Stomach (tissue), 4 donors: ENCODE measurements around the gene CENPQ.

Experiments
- EP300 ChIP-seq: sonication (generic); formaldehyde crosslinking; IDR thresholded peaks from one replicate; pipeline ENCODE4 v1.6.1; 2017; ENCODE audit warnings: antibody characterized with exemption
- POLR2A ChIP-seq, 4 donors: fragments of 450-650 bp; IDR thresholded peaks; one replicate each; pipeline ENCODE4 v1.6.1; 2016; ENCODE audit warnings: antibody characterized with exemption in 4 of 4, control low read depth in 2 of 4, mild to moderate bottlenecking in 1 of 4, moderate library complexity in 1 of 4
- POLR2AphosphoS5 ChIP-seq, 3 donors: sonication (generic); formaldehyde crosslinking; IDR thresholded peaks; one replicate each; pipeline ENCODE4 v1.6.1; 2016; ENCODE audit warnings: antibody characterized with exemption in 3 of 3
- TF ChIP-seq, protein P1 (sequence below), 7 experiments: fragments of 450-650 bp in 4 of 7; fragments of 200-600 bp in 3 of 7; sonication (generic) in 3 of 7; IDR thresholded peaks; one replicate each; pipeline ENCODE4 v1.5.1; 2016 to 2019; ENCODE audit warnings: antibody characterized with exemption in 7 of 7, control low read depth in 2 of 7, mild to moderate bottlenecking in 1 of 7

GRCh38 chr6:49468042-49468441 is 4.9 kb downstream of the CENPQ start:
- TF ChIP-seq, protein P1, sequence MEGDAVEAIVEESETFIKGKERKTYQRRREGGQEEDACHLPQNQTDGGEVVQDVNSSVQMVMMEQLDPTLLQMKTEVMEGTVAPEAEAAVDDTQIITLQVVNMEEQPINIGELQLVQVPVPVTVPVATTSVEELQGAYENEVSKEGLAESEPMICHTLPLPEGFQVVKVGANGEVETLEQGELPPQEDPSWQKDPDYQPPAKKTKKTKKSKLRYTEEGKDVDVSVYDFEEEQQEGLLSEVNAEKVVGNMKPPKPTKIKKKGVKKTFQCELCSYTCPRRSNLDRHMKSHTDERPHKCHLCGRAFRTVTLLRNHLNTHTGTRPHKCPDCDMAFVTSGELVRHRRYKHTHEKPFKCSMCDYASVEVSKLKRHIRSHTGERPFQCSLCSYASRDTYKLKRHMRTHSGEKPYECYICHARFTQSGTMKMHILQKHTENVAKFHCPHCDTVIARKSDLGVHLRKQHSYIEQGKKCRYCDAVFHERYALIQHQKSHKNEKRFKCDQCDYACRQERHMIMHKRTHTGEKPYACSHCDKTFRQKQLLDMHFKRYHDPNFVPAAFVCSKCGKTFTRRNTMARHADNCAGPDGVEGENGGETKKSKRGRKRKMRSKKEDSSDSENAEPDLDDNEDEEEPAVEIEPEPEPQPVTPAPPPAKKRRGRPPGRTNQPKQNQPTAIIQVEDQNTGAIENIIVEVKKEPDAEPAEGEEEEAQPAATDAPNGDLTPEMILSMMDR (IDR thresholded peaks at IDR 0.05) = no peak
- TF ChIP-seq EP300 (no peak), POLR2A (IDR thresholded peaks at IDR 0.05) (no peak), POLR2AphosphoS5 (IDR thresholded peaks at IDR 0.05) (no peak)
